ENCODE results near the gene WDR77.

DNA sequence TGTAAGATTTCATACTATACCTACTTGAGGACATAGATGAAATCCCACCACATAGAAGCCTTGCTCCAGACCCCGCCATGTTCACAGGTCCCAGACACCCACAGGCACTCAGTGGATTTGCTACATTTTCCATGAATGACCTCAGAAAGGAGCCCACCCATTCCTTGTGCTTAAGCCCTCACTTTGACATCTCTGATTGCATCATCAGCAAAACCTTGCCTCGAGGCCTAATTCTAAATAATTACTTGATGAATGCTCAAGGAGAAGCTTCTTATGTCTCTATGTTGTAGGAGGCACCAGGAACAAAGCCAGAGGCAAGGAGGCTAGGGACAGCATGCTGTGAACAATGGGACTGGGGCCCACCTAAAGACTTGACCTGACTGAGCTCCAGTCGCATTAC, 33.6 kb downstream of the WDR77 start:
- TF ChIP-seq POLR2A (IDR thresholded peaks at IDR 0.05; ENCODE audit: low read depth, low read length) (no peak), POLR2AphosphoS5 (IDR thresholded peaks at IDR 0.05; ENCODE audit: low read depth, low read length) (no peak), TAF1 (IDR thresholded peaks at IDR 0.05; ENCODE audit: low read depth, low read length) (no peak), SPI1 (IDR thresholded peaks at IDR 0.05; ENCODE audit: low read depth, low read length) (no peak), PAX5 (IDR thresholded peaks at IDR 0.05; ENCODE audit: insufficient read depth, low read length, severe bottlenecking) (no peak), POU2F2 (IDR thresholded peaks at IDR 0.05; ENCODE audit: low read depth, low read length) (no peak)

Measured in GM12891 (cell line).